HepG2 (cell line): Measurements from ENCODE around the gene CHD2. TPM values are rescaled to one million over a fixed set of nuclear protein-coding genes. Genes with fewer than 3 reads are reported as not detected.
A peak's percentile ranks its signal among the peaks of the same experiment; 100 is the strongest.

Source experiments
- ATAC-seq: fragments of 200-7000 bp; cut with Tn5 transposase; 3 replicates; pipeline ENCODE4 v1.9.1; 2020; ENCODE audit warnings: mild to moderate bottlenecking, moderate library complexity
- BruUV-seq: library from RNA; stranded (reverse); fragments of 400-500 nt; replicated peaks from 2 replicates; lab custom pipeline; 2021; lab: Mats Ljungman, UMichigan
- CTCF ChIA-PET: fragments of 300-600 bp; formaldehyde crosslinking; extraction: SDS; loops from one replicate; lab custom pipeline; 2021; ENCODE audit warnings: low total read pairs, inconsistent platforms, low intra/inter-chr PET ratio; lab: Yijun Ruan, JAX
- POLR2A ChIA-PET: fragments of 350-600 bp; sonication (Branson Sonifier 250); formaldehyde crosslinking; loops from one replicate; lab custom pipeline; 2020; ENCODE audit warnings: antibody characterized with exemption, inconsistent platforms; lab: Yijun Ruan, JAX
- DNase-seq: peaks from one replicate; pipeline ENCODE4 v3.0.0-alpha.2; 2015; ENCODE audit warnings: low spot score
- FAIRE-seq: peaks from 3 replicates; lab custom pipeline; 2011; peaks lifted over from hg19 to GRCh38; lab: Jason Lieb, UNC
- H2AFZ ChIP-seq: one replicate; pipeline ENCODE4 v1.6.1; 2011; ENCODE audit warnings: low read length, inconsistent platforms
- H3K27ac ChIP-seq: fragments of 300-600 bp; 3 replicates; pipeline ENCODE4 v1.8.0; 2011; ENCODE audit warnings: mixed run types, mild to moderate bottlenecking, mixed read lengths, low read length, inconsistent platforms; ENCODE audit not compliant: insufficient read depth; ENCODE audit errors: extremely low read length
- H3K27me3 ChIP-seq, 2 experiments: fragments of 200-600 bp in 1 of 2; 2 replicates in 1 of 2; 3 replicates in 1 of 2; pipeline versions ENCODE4 v1.6.0 to v1.8.0; 2011; ENCODE audit warnings: low read length in 2 of 2, mild to moderate bottlenecking in 2 of 2, moderate library complexity in 2 of 2, inconsistent platforms in 1 of 2; ENCODE audit not compliant: insufficient read depth in 2 of 2, control insufficient read depth in 1 of 2
- H3K36me3 ChIP-seq, 2 experiments: fragments of 200-600 bp in 1 of 2; replicated peaks in 1 of 2; 2 replicates in 1 of 2; 3 replicates in 1 of 2; pipeline versions ENCODE4 v1.5.1 to v1.8.0; 2011; ENCODE audit warnings: low read length in 2 of 2, inconsistent platforms in 1 of 2; ENCODE audit not compliant: insufficient read depth in 2 of 2, control insufficient read depth in 1 of 2
- H3K4me1 ChIP-seq: 2 replicates; pipeline ENCODE4 v1.5.1; 2012; ENCODE audit warnings: low read length, inconsistent platforms; ENCODE audit not compliant: insufficient read depth
- H3K4me2 ChIP-seq: 2 replicates; pipeline ENCODE4 v1.6.0; 2011; ENCODE audit warnings: low read depth, low read length, inconsistent platforms
- H3K4me3 ChIP-seq, 3 experiments: fragments of 200-600 bp in 1 of 3; sonication (generic), shearing (Covaris generic) in 1 of 3; replicated peaks in 1 of 3; 2 replicates each; pipeline ENCODE4 v1.5.1; 2011 to 2016; ENCODE audit warnings: low read length in 3 of 3, inconsistent platforms in 2 of 3, low read depth in 2 of 3, mild to moderate bottlenecking in 2 of 3, control low read depth in 1 of 3, mixed read lengths in 1 of 3; ENCODE audit not compliant: insufficient read depth in 1 of 3
- H3K79me2 ChIP-seq: one replicate; pipeline ENCODE4 v1.6.1; 2011; ENCODE audit warnings: low read length, inconsistent platforms; ENCODE audit not compliant: insufficient read depth
- H3K9ac ChIP-seq: 2 replicates; pipeline ENCODE4 v1.6.0; 2011; ENCODE audit warnings: mild to moderate bottlenecking, low read depth, low read length, inconsistent platforms; ENCODE audit not compliant: insufficient read depth
- H3K9me3 ChIP-seq: 2 replicates; pipeline ENCODE4 v1.5.1; 2012; ENCODE audit warnings: mild to moderate bottlenecking, low read length
- H4K20me1 ChIP-seq: 2 replicates; pipeline ENCODE4 v1.6.0; 2011; ENCODE audit warnings: inconsistent platforms, mild to moderate bottlenecking, low read length, moderate library complexity; ENCODE audit not compliant: insufficient read depth
- AGO1 ChIP-seq: fragments of 200-400 bp; formaldehyde crosslinking; IDR thresholded peaks from 2 replicates; pipeline ENCODE4 v1.6.1; 2017; ENCODE audit warnings: mild to moderate bottlenecking, low read depth, low read length, moderate library complexity; ENCODE audit not compliant: poor library complexity, severe bottlenecking
- CHD2 ChIP-seq: IDR thresholded peaks from 2 replicates; pipeline ENCODE4 v1.6.1; 2011; ENCODE audit warnings: low read depth, low read length, improper control_type of control experiment
- GMEB1 ChIP-seq: sonication (generic); formaldehyde crosslinking; IDR thresholded peaks from 2 replicates; pipeline ENCODE4 v1.5.1; 2020; ENCODE audit warnings: missing genetic modification reagents, mild to moderate bottlenecking, borderline replicate concordance
- IRF1 ChIP-seq: sonication (generic); formaldehyde crosslinking; IDR thresholded peaks from 2 replicates; pipeline ENCODE4 v1.4.0; 2020; ENCODE audit warnings: low read depth, mild to moderate bottlenecking, missing genetic modification reagents
- MED13 ChIP-seq: sonication (generic); formaldehyde crosslinking; IDR thresholded peaks from 2 replicates; pipeline ENCODE4 v1.5.0; 2020; ENCODE audit warnings: missing genetic modification reagents
- MLX ChIP-seq: IDR thresholded peaks from 2 replicates; pipeline ENCODE4 v1.6.1; 2016
- NCOA1 ChIP-seq: sonication (generic); formaldehyde crosslinking; IDR thresholded peaks from 2 replicates; pipeline ENCODE4 v1.9.0; 2021; ENCODE audit warnings: missing genetic modification reagents
- PATZ1 ChIP-seq: sonication (generic); formaldehyde crosslinking; IDR thresholded peaks from 2 replicates; pipeline ENCODE4 v1.4.0; 2020; ENCODE audit warnings: missing genetic modification reagents
- RCOR2 ChIP-seq: IDR thresholded peaks from 2 replicates; pipeline ENCODE4 v1.6.1; 2016; ENCODE audit warnings: missing biosample characterization, missing genetic modification reagents
- REL ChIP-seq: sonication (generic); formaldehyde crosslinking; conservative IDR thresholded peaks from 2 replicates; pipeline ENCODE4 v1.8.0; 2022; ENCODE audit warnings: mild to moderate bottlenecking, missing genetic modification reagents, moderate library complexity
- SIN3B ChIP-seq: fragments of 150-350 bp; IDR thresholded peaks from 2 replicates; pipeline ENCODE4 v1.6.1; 2014; ENCODE audit warnings: low read length
- SKI ChIP-seq: fragments of 450-650 bp; IDR thresholded peaks from one replicate; pipeline ENCODE4 v1.6.1; 2018; ENCODE audit warnings: mild to moderate bottlenecking; ENCODE audit not compliant: partially characterized antibody
- SMARCE1 ChIP-seq: fragments of 450-650 bp; IDR thresholded peaks from 2 replicates; pipeline ENCODE4 v1.6.1; 2017; ENCODE audit warnings: borderline replicate concordance
- SSRP1 ChIP-seq: IDR thresholded peaks from 2 replicates; pipeline ENCODE4 v1.6.1; 2016; ENCODE audit warnings: control low read depth
- TAF15 ChIP-seq: fragments of 200-400 bp; formaldehyde crosslinking; IDR thresholded peaks from one replicate; pipeline ENCODE4 v1.6.1; 2018; ENCODE audit warnings: mild to moderate bottlenecking, low read depth, low read length; ENCODE audit not compliant: poor library complexity, severe bottlenecking
- XBP1 ChIP-seq: sonication (generic); formaldehyde crosslinking; IDR thresholded peaks from 2 replicates; pipeline ENCODE4 v1.5.0; 2020; ENCODE audit warnings: missing genetic modification reagents
- YEATS4 ChIP-seq: sonication (generic); formaldehyde crosslinking; IDR thresholded peaks from 2 replicates; pipeline ENCODE4 v1.4.0; 2020; ENCODE audit warnings: missing genetic modification reagents, borderline replicate concordance
- ZNF572 ChIP-seq: sonication (generic); formaldehyde crosslinking; IDR thresholded peaks from 2 replicates; pipeline ENCODE4 v1.5.1; 2020; ENCODE audit warnings: mild to moderate bottlenecking, missing genetic modification reagents
- ZNF652 ChIP-seq: IDR thresholded peaks from 2 replicates; pipeline ENCODE4 v1.6.1; 2016; ENCODE audit warnings: low read depth, borderline replicate concordance
- ZNF768 ChIP-seq: sonication (generic); formaldehyde crosslinking; IDR thresholded peaks from 2 replicates; pipeline ENCODE4 v1.4.0; 2020; ENCODE audit warnings: missing genetic modification reagents
- ZNF775 ChIP-seq: sonication (generic); formaldehyde crosslinking; IDR thresholded peaks from 2 replicates; pipeline ENCODE4 v1.4.0; 2020; ENCODE audit warnings: missing genetic modification reagents, mild to moderate bottlenecking, moderate library complexity, borderline replicate concordance
- WGBS: methylation state at CpG from one replicate; pipeline ENCODE4 v1.1.6; 2017; ENCODE audit warnings: low lambda C conversion rate; 5-methylcytosine and 5-hydroxymethylcytosine counted together
- in situ Hi-C: cut with HindIII; loops from 2 replicates; pipeline ENCODE4 v1.10.0; 2017; ENCODE audit warnings: low pct_unique_long_range_greater_than_20kb; ENCODE audit not compliant: extremely low pct_ligation_motif_present
- intact Hi-C: fragments of 100-400 bp; cut with micrococcal nuclease; formaldehyde crosslinking; loops from one replicate; pipeline ENCODE4 v1.10.0; 2022; ENCODE audit not compliant: unreplicated experiment
- polyA plus RNA-seq, 8 experiments: library from polyadenylated mRNA; depleted of rRNA in 3 of 8; stranded (reverse) in 7 of 8; unstranded in 1 of 8; fragments of >200 nt; fragmentation: Illumina TruSeq in 4 of 8; extraction: Trizol in 4 of 8; gene quantifications; 2 replicates each; pipeline versions ENCODE4 v1.2.1 to v1.2.3, GENCODE V29; 2011 to 2016; ENCODE audit warnings: low read depth in 4 of 8, missing spikeins in 1 of 8, mixed read lengths in 1 of 8; ENCODE audit not compliant: insufficient read depth in 1 of 8
- total RNA-seq, 5 experiments: library from RNA; depleted of rRNA; stranded (reverse); fragments of >200 nt; fragmentation: Illumina TruSeq; extraction: Trizol; gene quantifications; 2 replicates each; pipeline ENCODE4 v1.2.3, GENCODE V29; 2016; ENCODE audit warnings: low read depth in 1 of 5

Gene CHD2
- total and polyA plus RNA-seq, 2 of the 13 experiments (the other 11 are each of a cell fraction or from before 2014, with no cell fraction given) = 54.0 to 54.1 TPM

GRCh38 chr15:93029836-93030429 is 129.8 kb downstream of the CHD2 start:
- Histone ChIP-seq H2AFZ (no peak overlapping the region), H3K27ac (no peak overlapping the region), H3K9me3 (no peaks in the 10 kb centered on the region), H4K20me1 (peaks cover 12% of the 10 kb centered on the region; the same call in 1 of the 2 replicates), H3K79me2 (no peaks in the 10 kb centered on the region), H3K4me2 (peak overlapping the region; percentile 79), H3K27me3 (0 out of 5 replicates have a peak, but pooled peaks cover 0 to 8% of the 10 kb centered on the region in 2 experiments), H3K36me3 (peaks cover 10 to 20% of the 10 kb centered on the region in 2 experiments; a peak in 4 of 5 replicates), H3K4me3 (peak overlapping the region in 2 of 3 experiments; percentile 17 to 67; a peak in 2 of 6 replicates), H3K4me1 (peaks cover 19% of the 10 kb centered on the region), H3K9ac (peak overlapping the region; percentile 42; the same call in 1 of the 2 replicates)
- ChIA-PET CTCF (interaction anchor here (2.8 kb wide), 1 partner anchor 1090 kb away, joined by 30 read pairs; no protein-coding TSS in a partner anchor), POLR2A (no interaction called here)
- FAIRE-seq (no peak), DNase-seq (no peak), ATAC-seq (peak; percentile 70)
- 13% methylated on average over 9 of the region's 12 CpGs for WGBS
- in situ Hi-C loops (loop anchor here (5.0 kb wide), 2 partner anchors 947 to 1092 kb away; no protein-coding TSS in a partner anchor), intact Hi-C loops (loop anchor here (1.0 to 5.0 kb wide), 3 partner anchors 945 to 1295 kb away; no protein-coding TSS in a partner anchor)
- no TSS peak for BruUV-seq
- TF ChIP-seq SSRP1 (CRISPR knock-in tag) = no peak
- peak; percentile 38 for TF ChIP-seq AGO1
- no peak for TF ChIP-seq XBP1
- TF ChIP-seq YEATS4 (CRISPR knock-in tag) = no peak
- TF ChIP-seq RCOR2 (CRISPR knock-in tag) = no peak
- TF ChIP-seq TAF15 = no peak
- no peak for TF ChIP-seq IRF1 (CRISPR knock-in tag)
- TF ChIP-seq MLX = no peak
- TF ChIP-seq ZNF775 = no peak
- no peak for TF ChIP-seq PATZ1 (CRISPR knock-in tag)
- no peak for TF ChIP-seq ZNF652
- no peak for TF ChIP-seq REL
- TF ChIP-seq SMARCE1 = no peak
- no peak for TF ChIP-seq MED13 (CRISPR knock-in tag)
- no peak for TF ChIP-seq SIN3B
- TF ChIP-seq ZNF572 = no peak
- TF ChIP-seq SKI = peak; percentile 1
- TF ChIP-seq CHD2 = no peak
- 0 out of 2 replicates have a peak, but pooled peaks have one; percentile 11 for TF ChIP-seq GMEB1 (CRISPR knock-in tag)
- TF ChIP-seq ZNF768 (CRISPR knock-in tag) = no peak
- TF ChIP-seq NCOA1 = no peak
